HG03045 (cell line): ENCODE results near the gene RIMBP3B.
"Not testable (repeated sequence)": the region's sequence is repeated elsewhere in the genome, so short reads cannot be mapped to it uniquely, and the experiment has no call there.

ENCODE experiments used
- ATAC-seq: cut with Tn5 transposase; IDR thresholded peaks from one replicate; pipeline ENCODE4 v1.9.1; 2021; ENCODE audit warnings: mild to moderate bottlenecking, moderate library complexity; ENCODE audit not compliant: unreplicated experiment

Gene RIMBP3B

GRCh38 chr22:21383701-21384467 lies at the start of gene RIMBP3B:
TSS of gene RIMBP3B (plus strand) at chr22:21383751. CDS start at chr22:21383859, 108 bp downstream.
- ATAC-seq = not testable (repeated sequence)

DNA sequence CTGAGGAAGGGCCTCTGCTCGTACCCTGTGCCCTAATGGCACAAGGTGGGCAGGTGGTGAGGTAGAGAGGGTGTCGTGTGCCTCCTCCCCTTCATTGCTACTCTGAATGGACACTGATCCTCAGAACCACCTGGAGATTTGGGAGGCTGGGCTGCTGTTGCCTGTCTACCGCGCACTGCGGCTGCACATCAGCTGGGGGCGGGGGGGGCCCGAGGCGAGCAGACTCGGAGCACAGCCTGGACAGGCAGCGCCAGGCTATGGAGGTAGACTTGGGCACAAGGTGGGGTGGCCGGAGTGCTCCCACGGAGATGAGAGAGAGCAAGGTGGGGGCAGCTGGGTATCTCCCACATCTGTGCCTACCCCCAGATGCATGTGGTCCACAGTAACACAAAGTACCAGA lies 26.0 kb upstream of the RIMBP3B start:
- not testable (repeated sequence) for ATAC-seq

DNA sequence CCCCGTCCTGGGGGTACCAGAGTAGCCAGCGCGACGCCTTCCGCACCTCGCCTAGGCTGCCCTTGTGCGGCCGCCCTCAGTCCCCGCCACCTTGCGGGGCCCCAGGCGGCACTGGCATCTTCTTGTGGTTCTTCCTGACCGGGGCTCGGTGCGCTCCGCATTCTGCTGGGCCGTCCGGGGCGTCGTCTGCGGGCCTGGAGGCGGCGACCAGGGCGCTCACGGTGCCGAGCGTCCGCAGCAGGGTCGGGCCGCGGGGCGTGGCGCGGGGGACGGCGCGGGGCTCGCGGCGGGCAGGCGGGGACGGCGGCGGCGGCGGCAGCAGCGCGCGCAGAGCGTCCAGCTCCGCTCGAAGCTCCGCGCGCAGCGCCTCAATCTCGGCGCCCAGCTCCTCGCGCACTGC lies 23.0 kb upstream of the RIMBP3B start:
- not testable (repeated sequence) for ATAC-seq

DNA sequence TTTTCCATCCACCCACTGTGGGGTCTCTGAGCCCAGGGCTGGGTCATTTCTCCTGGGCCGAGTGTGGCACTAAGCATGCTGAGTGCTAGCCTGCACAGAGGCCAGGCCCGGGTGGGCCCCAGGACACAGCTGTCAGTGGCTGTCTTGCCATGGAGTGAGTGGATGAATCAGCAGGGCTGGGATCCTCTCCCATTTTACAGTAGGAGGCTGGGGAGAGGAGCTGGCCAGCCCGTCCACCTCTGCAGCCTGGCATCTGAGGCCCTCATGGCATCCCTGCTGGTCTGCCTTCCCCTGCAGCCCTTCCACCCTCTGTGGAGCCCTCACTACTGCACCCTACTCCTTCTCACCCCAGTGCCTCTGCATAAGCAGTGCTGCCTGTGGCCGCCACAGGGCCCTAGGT lies 21.1 kb upstream of the RIMBP3B start:
- not testable (repeated sequence) for ATAC-seq

- ATAC-seq = not testable (repeated sequence)
These were observed 20.5 kb upstream of the RIMBP3B start for GRCh38 chr22:21363061-21363460.

- not testable (repeated sequence) for ATAC-seq
These were observed 19.7 kb upstream of the RIMBP3B start for GRCh38 chr22:21363803-21364202.

GRCh38 chr22:21364362-21364761 lies 19.2 kb upstream of the RIMBP3B start:
- ATAC-seq = not testable (repeated sequence)

- ATAC-seq = not testable (repeated sequence)
These were observed 18.2 kb upstream of the RIMBP3B start for GRCh38 chr22:21365337-21365736.

GRCh38 chr22:21368603-21369310 lies 14.8 kb upstream of the RIMBP3B start:
- ATAC-seq = not testable (repeated sequence)

DNA sequence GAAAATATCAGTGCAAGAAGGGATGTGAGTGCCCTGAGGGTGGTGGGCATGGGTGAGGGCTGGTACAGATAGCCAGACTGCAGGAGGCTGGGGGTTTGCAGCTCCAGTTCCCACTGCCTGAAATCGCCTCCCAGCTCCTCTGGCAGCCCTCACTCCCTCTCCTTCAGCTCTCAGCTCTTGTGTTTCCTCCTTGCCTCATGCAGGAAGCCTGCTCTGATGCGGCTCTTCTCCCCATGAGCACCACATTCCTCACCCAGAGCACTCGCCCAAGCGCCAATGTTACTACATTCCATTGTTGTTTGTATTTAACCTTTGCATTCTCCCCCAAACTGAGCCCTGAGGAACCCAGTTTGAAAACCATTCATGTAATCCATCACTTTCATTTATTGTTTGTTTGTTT lies 7.7 kb upstream of the RIMBP3B start:
- ATAC-seq = not testable (repeated sequence)

DNA sequence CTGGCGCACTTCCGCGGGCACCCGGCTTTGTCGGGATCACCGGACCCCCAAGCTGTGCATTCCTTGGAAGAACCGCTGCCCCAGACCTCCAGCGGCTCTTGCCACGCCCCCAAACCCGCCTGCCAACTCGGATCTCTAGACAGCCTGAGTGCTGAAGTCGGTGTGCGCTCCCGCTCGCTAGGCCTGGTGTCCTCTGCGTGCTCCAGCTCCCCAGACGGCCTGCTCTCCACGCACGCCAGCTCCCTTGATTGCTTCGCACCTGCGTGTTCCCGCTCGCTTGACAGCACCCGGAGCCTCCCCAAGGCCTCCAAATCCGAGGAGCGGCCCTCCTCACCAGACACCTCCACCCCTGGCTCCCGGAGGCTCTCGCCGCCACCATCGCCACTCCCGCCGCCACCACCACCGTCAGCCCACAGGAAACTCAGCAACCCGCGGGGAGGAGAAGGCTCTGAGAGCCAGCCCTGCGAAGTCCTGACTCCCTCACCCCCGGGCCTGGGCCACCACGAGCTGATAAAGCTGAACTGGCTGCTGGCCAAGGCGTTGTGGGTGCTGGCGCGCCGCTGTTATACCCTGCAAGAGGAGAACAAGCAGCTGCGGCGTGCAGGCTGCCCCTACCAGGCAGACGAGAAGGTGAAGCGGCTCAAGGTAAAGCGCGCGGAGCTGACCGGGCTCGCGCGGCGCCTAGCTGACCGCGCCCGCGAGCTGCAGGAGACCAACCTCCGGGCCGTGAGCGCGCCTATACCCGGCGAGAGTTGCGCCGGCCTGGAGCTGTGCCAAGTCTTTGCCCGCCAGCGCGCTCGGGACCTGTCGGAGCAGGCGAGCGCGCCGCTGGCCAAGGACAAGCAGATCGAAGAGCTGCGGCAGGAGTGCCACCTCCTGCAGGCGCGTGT lies 1.2 kb downstream of the RIMBP3B start:
- not testable (repeated sequence) for ATAC-seq

DNA sequence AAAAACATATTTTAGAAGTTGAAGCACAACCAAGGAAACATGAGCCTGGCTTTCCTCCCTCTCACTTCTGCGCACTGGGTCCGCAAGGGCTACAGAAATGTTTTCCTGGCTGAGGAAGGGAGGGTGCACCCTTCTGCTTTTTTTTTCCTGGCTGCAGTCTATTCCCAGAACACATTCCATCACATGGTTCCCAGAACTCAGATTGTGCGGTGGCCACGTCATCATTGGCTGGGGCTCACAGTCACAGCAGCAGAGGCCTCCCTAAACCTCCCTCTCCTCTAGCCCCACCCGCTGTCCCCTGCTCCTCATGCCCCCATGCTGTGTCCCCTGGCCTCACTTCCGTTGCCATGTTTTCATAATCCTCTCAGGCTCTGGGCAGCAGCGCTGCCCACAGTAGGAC lies 5.9 kb downstream of the RIMBP3B start:
- ATAC-seq = not testable (repeated sequence)

GRCh38 chr22:21390013-21390412 lies 6.5 kb downstream of the RIMBP3B start:
- ATAC-seq = not testable (repeated sequence)

- not testable (repeated sequence) for ATAC-seq
These were observed 11.1 kb downstream of the RIMBP3B start for GRCh38 chr22:21394613-21395012.

- not testable (repeated sequence) for ATAC-seq
These were observed 17.8 kb downstream of the RIMBP3B start for GRCh38 chr22:21401197-21401969.

DNA sequence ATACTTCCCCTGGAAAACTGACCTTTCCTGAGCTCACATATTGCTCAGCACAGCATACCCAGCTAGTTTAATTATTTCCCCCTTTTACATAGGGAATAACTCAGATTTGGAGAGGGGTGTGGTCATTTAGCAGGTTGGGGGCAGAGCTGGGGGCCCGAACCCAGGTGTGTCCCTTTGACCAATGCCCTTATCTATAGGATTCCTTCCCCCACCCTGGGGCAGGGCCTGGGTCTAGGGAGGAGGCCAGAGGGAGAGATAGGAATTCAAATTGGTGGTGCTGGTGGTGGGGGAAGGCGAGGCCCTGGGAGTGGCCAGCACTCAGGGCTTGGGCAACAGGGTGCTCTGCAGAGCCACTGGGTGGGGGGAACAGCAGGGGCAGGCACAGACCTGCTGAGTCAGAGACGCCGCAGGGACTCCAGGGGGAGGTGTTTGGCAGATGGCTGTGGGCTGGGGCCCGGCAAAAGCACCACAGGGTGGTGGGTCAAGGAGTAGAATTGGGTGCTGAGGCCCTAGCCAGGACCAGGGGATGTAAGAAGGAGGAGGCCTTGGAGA lies 19.3 kb downstream of the RIMBP3B start:
- ATAC-seq = not testable (repeated sequence)

DNA sequence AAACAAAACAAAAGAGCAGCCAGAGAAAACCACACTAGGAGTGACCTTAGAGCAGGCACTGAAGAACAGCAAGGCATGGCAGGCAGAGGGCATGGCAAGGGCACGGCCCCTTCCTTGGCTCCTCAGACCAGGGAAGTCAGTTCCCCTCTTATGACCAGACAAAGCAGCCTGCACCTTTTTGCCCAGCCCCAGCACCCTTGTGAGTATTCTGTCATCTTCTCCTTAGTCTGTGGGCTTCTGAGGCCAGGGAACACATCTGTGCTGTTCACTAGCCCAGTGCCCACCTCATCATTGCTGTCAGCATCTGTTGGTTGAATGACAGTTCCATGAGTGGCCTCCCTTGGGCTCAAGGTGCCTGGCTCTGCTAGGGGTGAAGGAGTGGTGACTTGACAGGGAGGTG lies 23.6 kb downstream of the RIMBP3B start:
- not testable (repeated sequence) for ATAC-seq

DNA sequence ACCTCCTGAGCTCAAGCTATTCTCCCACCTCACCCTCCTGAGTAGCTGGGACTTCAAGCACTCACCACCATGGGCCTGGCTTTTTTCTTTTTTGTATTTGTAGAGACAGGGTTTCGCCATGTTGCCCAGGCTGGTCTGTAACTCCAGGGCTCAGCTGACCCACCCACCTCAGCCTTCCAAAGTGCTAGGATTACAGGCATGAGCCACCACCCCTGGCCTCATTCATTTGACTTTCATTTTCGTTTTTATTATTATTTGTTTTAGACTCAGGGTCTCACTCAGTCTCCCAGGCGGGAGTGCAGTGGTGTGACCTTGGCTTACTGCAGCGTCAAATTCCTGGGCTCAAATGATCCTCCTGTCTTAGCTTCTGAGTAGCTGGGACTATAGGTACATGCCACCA lies 24.2 kb downstream of the RIMBP3B start:
- ATAC-seq = not testable (repeated sequence)

DNA sequence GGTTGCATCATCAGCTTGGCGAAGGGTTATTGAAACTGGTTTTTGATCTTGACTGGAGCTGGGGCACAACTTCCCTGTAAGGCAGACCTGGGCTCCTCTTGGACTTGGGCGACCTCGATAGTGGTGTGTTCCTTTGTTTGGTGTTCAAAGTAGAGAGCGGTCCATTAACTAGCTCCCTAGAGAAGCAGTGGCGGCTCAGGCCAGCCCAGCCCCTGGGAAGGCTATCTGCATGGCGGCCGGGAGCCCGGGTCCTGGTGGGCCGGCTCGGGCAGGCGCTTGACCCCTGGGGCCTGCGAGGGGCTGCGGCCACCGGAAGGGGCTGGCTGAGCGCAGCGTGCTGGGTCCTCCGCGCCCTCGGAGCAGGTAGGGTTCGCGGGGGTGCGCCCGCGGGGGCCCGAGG lies 32.8 kb downstream of the RIMBP3B start:
- not testable (repeated sequence) for ATAC-seq

GRCh38 chr22:21417227-21417746 lies 33.7 kb downstream of the RIMBP3B start, which contains the start of gene HIC2:
TSS of gene HIC2 (plus strand) at chr22:21417371. CDS start at chr22:21442832, 25,461 bp downstream.
- ATAC-seq = peak; percentile 73
